NCI-H82 treated with DMSO at 0.1 percent for 48 hours (cell line): ENCODE measurements around the gene EPHB3.
A peak's percentile ranks its signal among the peaks of the same experiment; 100 is the strongest.
"Not testable (repeated sequence)": the region's sequence is repeated elsewhere in the genome, so short reads cannot be mapped to it uniquely, and the experiment has no call there.

Experiments
- DNase-seq: peaks from one replicate; lab custom pipeline; 2025; ENCODE audit not compliant: unreplicated experiment; lab: John Stamatoyannopoulos, UW

EPHB3 gene

DNA sequence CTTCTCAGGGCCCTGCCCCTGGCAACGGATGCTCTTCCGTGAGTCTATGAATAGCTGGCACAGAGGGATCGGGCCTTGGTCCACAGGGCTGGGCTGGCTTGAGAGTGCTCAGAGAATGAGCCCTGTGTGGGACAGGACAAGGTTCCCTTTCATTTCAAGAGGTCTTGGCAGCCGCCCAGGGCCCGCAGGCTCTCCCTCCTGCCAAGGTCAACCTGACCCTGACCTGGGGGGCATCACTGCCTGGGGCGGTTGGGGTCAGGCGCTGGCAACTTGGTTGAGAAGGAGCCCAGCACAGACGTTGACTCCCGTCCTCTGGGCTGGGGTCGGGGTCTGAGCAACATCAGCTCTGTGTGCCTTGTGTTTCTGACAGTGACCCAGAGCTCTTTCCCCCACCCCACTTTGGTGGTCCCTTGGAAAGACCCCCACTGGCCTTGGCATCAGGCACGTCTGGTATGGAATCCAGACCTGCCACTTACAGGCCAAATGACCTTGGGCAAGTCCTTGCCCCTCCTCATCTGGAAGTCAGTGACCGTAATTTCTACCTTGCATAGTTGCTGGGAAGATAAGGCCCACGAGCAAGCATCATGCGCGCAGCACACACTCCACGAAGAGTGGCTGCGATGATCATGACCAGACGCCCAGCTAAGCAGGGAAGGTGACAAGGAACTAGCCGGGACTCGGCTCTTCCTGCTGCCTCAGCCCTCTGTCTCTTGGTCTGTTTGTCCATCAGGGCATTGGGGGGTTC is 36.4 kb downstream of the EPHB3 start:
- no peak for DNase-seq

DNA sequence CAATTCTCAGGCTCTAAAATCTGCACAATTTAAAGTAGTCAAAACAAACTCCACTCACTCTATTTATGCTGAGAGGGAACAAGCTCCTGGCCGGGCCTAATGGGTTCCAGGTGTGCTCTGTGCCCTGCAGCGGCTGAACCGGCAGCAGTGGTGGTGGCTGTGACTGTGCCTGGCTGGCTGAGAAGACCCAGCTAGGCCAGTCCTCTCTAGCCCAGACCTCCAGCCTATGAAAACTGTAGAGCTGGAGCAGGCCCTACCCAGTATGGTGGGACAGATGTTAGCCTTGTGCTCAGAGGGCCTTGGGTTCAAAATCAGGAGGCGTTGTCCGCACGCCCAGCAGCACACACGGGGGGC is 37.0 kb downstream of the EPHB3 start:
- no peak for DNase-seq

DNA sequence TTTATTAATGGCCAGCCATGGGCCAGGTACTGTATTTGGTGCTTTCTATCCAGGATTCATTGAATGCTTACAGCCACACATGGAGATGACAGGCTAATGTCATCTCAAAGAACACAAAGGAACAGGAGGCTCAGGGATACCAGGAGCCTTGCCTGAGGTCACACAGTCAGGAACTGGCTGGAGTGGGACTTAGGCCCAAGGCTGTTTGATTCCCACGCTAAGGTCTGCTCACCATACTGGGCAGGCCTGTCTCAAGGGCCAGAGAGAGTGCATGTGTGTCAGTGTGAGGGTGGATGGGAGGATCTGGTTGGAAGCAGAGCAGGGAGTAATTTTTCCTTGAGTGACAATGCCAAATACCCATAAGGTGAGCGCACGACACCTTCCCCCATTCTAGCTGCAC is 37.6 kb downstream of the EPHB3 start:
- no peak for DNase-seq

DNA sequence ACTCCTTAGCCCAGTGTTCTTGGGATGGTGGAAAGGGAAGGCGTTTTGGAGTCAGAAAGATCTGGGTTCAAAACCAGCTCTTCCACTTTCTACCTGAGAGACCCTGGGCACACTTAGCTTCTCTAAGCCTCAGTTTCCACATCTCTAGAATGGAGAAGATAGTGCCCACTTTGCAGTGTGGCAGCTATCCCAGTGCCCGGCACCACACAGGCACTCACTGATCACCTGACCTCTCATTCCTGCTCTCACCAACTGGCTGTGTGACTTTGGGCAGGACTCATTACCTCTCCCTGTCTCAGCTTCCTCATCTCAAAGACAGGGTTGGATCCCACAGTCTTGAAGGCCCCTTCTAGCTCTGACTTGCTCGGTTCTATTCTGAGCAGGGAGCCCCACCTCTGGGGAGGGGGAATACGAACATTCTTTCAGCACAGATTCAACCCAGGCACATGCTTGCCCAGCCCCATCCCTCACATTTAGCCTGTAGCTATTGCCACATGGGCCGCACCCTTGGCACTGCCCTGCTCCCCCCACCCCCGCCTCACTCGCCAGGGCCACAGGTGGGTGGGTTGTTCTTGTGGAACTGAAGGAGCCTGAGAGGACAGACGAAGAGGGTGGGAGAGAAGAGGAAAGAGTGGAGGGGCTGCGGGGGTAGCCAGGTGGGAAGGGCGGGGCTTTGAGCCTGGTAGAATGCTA is 39.2 kb downstream of the EPHB3 start:
- no peak for DNase-seq

DNA sequence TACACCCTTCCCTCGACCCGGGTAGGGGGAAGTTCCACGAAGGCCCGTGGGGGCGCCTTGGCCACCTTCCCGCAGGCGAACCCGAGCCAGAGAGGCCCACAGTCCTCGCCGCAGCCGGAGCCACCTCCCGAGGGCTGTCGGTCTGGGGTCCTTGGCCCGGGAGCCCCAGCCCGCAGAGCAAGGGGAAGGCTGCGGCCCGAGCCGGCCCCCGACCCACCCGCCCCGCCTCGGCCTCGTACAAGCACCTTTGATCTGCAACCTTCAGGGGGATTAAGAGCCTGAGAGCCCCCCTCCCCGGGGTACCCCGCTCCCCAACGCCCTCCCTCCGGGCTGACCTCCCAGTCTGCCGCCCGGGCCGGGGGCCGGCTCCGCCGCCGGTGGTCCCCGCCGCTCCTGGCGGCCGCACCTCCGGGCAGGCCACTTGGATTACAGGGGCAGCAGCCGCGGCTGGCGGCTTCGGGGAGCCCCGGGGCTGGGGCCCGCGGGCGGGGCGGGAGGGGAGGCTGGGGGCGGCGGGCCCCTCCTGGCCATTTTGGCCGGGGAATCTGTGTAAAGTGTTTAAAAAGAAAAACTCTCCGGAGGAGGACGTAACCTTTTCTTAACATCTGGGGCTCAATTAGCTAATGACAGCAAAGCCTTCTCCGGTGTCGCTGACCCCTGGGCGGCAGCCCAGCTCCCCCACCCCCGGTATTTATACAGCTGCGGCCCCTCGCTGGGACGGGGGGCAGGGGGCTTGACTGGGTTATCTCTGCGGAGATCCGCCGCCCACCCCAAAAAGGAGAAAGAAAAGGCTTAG is 40.2 kb downstream of the EPHB3 start:
- DNase-seq, result no peak

DNA sequence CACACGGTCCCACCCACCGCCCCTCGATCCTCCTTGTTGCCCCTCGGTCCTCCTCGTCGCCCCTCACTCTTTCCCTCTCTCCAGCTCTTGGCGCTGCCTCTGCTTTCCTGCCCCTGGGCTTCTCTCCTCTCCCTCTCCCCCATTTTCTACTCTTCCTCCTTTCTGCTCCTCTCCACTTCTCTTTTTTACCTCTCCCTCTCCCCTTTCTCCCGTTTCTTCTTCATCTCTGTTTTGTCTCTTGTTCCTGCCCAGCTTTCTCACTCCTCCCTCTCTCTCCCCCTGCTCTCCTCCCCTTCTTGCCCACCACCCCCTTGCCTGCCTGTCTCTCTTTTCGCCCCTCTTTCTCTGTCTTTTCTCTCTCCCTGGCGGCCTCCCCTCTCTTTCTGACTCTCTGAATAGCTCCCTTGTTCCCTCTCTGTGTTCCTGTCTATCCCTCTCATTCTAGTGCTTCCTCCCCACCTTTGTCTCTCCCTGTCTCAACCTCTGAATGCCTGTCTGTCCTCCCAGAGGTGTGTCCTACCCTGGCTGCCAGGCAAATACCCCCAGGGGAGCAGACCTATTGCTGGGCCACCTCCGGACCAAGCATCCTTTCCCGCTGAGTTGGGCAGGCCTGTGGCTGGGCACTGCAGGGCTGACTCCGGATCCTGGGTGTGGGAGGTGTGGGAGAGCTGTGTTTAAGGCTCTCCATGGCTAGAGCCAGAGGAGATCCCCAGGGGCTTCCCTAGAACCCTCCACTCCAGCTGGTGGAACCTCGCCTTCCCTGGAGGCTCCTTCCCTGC is 41.0 kb downstream of the EPHB3 start:
- DNase-seq, result no peak

DNA sequence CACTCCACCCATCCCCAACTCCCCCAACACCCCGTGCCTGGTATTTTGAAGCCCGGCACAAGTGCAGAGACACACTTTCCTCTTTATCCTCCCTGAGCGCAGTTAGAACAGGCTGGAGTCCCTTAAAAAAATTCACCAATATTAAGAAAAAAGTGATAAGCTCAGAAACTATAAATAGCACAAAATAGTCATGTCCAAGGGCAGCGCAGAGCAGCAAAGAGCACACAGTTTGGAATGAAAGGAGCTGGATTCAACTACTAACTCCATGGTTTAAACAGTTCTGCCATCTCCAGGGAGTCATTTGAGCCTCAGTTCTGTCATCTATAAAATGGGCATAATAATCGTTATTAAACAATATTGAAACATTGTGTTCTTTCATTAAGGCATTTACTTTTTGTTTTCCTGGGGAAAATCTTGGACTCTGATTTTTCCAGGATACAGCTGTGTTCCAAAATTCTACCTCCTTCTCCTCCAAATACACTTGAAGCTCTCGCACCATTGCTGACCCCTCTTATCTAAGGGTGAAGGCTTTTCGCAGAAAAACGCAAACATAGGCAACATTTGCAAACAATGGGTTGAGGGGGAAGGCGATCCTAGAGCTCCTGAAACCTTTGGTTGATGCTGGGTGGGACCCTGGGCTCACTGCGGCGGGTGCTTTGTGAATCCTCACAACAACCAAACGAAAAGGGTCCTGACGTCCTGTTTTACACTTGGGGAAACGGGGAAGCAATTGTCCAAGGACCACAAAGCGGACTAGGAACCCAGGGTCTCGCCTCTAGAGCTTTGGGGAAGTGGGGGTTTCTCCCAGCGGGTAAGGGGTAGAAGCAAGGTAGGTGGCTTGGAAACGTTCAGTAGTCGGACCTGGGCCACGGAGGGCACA is 41.8 kb downstream of the EPHB3 start:
- no peak for DNase-seq

DNA sequence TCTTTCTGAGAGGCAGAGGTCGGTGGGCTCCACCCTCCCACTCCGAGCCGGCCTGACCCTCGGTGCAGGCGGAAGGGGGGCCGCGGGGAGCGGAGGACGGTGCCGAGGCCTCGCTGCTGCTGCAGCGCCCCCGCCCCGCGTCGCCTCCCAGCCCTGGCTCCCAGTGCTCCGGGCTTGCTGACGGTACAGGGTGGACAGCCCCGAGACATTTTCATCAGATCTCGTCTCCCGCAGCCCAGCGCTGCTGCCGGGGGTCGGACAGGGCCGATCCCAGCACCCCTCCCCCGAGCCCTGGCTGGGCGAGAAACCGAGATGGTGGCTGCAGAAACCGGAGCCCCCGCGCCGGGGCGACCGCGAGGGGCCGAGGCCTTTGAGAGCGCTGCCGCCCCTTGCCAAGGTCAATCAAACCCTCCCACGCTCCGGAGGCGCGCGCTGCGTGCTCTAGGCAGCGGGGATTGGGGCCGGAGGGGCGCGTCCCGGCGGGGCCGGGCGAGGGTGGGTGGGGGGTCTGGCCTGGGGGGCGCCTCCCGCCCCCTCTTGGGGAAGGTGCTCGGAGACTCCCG is 42.5 kb downstream of the EPHB3 start:
- DNase-seq, result no peak

DNA sequence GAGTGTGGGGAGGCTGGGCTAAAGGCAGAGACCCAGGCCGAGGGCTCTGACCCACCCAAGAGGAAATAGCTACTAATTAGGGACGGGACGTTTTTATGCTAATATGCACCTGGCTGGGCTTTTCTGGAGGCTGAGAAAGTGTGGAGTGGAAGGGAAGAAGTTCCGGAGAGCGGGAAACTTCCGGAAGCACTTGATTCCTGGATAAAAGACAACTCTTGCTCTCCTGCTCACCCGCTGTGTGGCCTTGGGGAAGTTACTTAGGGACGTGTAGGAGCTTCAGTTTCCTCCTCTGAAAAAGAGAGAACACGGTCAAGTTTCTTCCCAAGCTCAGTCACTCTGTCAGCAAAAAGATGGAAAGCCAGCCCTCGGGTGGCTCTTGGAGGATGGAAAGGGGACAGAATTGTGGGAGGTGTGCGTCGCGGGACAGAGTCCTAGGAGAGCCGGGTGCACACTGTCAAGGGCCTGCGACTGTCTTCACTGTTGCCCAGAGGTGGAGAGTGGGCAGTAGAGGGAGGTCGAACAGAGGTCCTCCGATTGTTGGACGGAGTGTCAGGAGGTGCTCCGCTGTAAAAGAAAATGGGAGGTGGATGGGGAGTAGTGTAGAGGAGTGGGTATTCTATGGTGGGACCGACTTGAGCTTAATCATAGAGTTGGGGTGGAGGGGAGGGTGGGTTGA is 43.2 kb downstream of the EPHB3 start:
- DNase-seq, result no peak

DNA sequence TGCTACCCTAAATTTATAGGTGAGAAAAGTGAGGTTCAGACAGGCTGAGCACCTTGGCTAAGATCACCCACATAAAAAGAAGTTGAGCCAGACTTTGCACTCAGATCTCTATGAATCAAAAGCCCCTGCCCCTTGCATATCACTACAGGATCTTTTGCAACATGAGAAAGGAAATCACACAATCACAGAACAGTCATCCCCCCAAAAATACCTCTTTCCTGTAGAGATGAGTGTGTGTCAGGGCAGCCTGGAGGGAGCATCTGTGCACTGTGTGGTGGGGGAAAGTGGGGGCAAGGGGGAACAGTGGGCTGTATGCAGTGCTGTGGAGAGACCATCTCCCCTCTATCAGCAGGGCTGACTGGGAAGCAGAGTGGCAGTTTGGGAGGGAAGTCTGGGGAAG is 46.6 kb downstream of the EPHB3 start:
- DNase-seq, result no peak

DNA sequence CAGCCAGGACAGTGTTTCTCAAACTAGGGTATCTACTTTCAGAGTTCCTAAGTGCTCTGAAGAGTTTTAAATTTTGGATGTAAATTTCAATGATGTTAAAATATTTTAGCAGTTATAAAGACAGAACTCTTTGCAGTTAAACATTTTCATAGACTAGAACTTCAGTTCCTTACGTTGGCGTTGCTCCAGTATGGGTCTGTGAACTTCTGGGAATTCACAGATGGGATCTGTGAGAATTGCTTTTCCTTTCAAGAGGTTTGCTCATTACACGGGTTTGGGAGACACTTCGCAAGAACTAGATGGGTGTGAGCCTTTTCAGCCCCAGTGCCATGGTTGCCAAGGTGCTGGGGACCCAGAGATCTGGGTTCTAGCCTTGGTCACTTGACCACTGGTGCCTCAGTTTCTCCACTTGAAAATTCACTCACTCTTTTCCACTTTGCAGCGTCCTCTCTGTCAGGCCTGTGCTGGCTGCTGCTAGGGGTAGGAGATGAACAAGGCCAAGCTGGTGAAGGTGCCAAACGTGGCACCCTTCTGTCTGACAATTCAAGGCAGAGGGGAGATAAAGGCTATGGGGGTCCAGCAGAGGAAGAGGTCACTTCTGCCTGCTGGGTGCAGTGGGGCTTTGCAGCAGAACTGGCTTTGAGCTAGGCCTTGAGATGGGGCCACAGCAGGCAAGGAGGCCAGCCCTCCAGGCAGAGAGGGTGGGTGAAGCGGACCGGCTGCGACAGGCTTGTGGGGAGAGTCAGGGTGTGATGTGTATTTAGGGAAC is 48.1 kb downstream of the EPHB3 start:
- no peak for DNase-seq

DNA sequence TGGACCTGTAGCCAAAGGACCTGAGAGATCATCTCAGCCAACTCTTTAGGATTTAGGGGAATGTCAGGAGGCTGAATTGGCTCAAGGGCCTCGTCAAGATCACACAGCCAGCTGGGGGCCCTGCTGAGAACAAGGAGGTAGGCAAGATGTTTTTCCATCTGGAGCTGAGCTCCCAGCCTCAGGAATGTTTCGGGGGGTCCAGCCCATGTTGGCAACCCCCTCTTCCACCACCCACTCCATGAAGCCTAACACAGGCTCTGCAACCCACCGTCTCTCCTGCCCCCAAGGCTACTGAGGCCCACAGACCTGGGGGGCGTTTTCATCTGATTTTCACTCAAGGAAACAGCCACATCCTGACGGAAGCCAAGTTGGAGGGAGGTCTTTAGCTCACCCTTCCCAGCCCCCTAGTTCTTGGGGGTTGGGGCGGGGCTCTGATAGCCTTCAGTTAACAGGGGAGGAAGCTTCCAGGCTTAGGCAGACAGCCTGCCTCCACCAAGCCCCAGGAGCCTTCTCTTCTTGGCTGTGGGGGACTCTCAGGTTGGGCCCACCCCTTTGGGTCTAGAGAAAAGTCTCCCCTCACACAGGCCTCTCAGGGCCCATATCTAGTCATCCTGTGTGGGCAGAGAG is 48.8 kb downstream of the EPHB3 start:
- DNase-seq, result no peak

DNA sequence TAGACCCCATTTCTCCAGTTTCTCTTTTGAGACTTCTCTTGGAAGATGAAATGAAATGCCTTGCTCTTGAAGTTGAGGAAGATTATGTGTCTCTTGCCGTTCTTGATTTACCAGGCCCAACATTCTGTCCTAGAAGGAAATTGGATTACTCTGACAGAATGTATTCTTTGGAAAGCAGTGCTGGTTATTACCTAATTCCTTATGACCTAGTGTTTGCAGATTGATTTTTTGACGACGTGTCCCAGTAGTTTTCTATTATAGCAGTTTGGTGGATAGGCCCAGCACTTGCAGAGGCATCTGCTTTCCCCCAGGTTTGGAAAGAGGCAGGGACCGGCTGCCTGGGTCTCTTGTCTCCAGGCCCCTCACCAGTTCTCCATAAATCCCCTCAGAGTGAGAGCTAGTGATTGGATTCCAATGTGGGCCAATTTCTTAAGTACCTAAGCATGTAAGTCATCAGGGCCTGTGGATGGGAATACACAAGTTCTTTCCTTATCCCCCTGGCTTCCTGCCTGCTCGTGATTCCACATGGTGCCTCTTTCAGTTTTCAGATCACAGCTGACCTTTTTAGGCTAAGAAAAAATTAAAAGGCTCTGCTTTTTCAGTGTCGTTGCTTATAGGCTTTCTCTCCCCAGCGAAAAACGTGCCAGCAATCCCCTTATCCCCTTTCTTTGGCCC is 50.2 kb downstream of the EPHB3 start:
- DNase-seq, result peak; percentile 80

DNA sequence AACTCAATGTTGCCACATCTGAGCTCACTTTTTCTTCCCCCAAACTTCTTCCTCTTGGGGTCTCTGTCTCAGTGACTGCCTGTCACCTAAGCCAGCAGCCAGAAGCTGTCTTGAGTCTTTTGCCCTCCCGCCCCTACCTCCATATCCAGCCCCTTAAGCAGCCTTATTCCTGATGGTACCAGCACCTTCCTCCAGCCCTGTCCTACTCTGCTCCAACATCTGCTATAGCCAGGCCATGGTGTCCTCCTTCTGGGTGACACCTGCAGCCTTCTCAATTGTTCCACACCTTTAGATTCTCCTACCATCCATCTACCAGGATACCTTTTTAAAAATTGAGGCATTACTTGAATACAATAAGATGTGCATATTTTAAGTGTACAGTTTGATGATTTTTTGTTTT is 53.8 kb downstream of the EPHB3 start:
- DNase-seq, result no peak

DNA sequence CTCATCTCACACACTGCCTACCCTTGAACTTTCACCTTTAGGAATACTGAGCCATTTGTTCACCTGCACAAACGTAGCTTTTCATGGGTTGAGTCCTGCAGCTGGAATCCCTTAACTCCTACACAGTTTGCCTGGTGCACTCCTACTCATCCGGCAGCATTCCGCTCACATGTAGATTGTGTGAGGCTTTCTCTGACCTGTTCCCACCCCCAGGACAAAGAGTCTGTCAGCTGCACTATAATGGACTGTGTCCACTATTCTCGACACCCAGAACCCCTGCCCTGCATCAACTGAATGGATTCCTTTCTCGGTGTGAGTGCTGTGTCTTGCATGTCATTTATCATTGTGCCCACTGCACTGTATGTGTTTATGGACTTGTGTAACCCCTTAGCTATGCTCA is 54.9 kb downstream of the EPHB3 start:
- no peak for DNase-seq

DNA sequence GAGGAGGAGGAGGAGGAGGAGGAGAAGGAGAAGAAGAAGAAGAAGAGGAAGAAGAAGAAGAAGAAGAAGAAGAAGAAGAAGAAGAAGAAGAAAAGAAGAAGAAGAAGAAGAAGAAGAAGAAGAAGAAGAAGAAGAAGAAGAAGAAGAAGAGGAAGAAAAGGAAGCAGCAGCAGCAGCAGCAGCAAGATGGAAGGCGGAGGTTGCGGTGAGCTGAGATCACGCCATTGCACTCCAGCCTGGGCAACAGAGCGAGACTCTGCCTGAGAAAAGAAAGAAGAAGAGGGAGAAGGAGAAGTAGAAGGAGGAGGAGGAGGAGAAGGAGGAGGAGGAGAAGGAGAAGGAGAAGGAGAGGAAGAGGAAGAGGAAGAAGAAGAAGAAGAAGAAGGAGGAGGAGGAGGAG is 55.7 kb downstream of the EPHB3 start:
- DNase-seq, result not testable (repeated sequence)

DNA sequence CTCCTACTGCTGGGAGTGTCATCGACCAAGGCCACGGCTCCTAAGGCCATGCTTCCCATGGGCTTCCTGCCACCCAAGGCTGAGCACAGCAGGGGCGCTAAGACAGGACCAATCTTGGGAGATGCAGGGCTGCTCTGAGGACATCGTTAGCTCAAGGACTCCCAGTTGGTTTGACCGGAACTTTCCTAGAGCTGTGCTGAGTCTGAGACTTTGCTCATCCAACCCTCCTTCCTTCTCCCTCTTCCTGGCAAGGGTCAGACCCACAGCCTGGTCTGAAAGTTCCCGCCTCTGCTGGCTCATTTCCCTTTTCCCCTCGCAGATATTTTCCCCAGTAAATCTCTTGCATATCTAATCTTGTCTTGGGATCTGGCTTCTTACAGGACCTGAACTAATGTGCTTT is 57.2 kb downstream of the EPHB3 start:
- DNase-seq, result no peak

DNA sequence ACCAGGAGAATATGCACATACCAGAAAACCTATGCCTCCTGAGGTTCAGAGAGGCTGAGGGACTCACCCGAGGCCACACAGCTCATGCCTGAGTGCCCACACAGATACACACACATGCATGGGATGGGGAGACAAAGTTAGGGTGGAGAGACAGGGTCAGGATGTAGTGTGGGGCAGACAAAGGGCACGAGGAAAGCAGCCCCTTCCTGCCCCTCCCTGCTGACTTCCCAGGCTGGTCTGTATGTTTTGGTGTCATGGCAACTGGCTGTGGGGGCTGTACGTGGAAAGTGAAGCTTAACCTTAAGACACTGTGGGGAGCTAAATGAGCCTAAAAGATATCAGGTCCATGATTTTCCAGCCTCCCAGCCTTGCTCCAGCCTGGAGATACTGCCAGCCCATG is 57.8 kb downstream of the EPHB3 start:
- no peak for DNase-seq
